OCI-LY7 (cell line): Measurements from ENCODE around the gene TMEM269.

ENCODE experiments used
- EZH2phosphoT487 ChIP-seq: fragments of 200-600 bp; sonication (generic); IDR thresholded peaks from 2 replicates; pipeline ENCODE4 v1.6.1; 2018; ENCODE audit warnings: low read depth, borderline replicate concordance, mild to moderate bottlenecking, mixed run types, antibody characterized with exemption, low read length, moderate library complexity, mixed read lengths
- TF ChIP-seq, protein P1 (sequence below): fragments of 200-600 bp; sonication (generic); conservative IDR thresholded peaks from 2 replicates; pipeline ENCODE4 v1.5.1; 2014; ENCODE audit warnings: mild to moderate bottlenecking, antibody characterized with exemption, low read length, moderate library complexity, mixed read lengths

DNA sequence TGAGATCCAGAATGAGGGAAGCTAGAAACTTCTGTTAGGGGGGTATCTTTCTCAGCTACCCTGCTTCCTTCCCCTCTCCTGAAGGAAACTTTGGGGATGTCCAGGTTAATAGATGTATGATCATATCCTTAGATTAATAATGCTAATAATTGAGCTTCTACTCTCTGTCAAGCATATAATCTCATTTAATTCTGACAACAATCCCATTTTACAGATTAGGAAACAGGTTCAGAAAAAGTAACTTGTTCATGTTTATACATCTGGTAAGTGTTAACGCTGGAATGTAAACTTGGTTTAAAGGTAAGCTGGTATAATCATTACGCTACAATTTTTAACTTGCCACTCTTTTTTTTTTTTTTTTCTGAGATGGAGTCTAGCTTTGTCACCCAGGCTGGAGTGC is 1.7 kb upstream of the TMEM269 start:
- TF ChIP-seq, protein P1, sequence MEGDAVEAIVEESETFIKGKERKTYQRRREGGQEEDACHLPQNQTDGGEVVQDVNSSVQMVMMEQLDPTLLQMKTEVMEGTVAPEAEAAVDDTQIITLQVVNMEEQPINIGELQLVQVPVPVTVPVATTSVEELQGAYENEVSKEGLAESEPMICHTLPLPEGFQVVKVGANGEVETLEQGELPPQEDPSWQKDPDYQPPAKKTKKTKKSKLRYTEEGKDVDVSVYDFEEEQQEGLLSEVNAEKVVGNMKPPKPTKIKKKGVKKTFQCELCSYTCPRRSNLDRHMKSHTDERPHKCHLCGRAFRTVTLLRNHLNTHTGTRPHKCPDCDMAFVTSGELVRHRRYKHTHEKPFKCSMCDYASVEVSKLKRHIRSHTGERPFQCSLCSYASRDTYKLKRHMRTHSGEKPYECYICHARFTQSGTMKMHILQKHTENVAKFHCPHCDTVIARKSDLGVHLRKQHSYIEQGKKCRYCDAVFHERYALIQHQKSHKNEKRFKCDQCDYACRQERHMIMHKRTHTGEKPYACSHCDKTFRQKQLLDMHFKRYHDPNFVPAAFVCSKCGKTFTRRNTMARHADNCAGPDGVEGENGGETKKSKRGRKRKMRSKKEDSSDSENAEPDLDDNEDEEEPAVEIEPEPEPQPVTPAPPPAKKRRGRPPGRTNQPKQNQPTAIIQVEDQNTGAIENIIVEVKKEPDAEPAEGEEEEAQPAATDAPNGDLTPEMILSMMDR: no peak
- no peak for TF ChIP-seq EZH2phosphoT487
